Measurements from ENCODE around the gene NDUFA3. TPM values are rescaled to one million over a fixed set of nuclear protein-coding genes. Genes with fewer than 3 reads are reported as not detected.

NDUFA3 gene
- total and polyA plus RNA-seq, 2 experiments from 2014 or later = 13.9 to 285 TPM

DNA sequence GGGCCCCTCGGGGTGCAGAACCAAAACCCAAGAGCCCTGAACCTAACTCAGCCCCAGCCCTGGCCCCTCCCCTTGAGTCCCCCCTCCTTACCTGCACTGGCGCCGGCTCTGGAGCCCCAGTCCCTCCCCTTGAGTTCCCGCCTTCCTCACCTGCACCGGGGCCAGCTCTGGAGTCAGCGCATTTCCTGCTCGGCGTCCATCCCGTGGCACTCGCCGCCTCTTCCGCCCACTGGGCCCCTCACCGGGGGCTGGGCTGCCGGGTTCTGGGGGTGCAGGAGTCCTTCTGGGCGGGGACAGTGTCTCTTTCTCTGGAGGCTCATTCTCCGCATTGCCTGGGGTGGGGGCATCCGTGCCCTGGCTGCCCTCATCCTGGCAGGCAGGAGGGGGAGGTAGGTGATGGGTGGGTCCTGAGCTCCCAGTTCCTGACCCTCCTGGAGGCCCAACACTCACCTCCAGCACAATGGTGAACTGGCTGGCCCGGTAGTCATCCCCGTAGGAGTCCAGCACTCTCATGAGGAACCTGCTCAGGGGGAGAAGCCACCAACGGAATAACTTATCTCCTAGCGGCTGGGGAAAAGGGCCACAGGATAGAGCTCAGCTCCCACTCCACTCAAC, 5.3 kb downstream of the NDUFA3 start:
- Histone ChIP-seq H3K27ac (no peak overlapping the region), H3K4me1 (ENCODE audit: insufficient read depth) (peaks cover 3% of the 10 kb centered on the region), H3K79me2 (peaks cover 19% of the 10 kb centered on the region), H4K20me1 (ENCODE audit: insufficient read depth, poor library complexity, severe bottlenecking) (no peaks in the 10 kb centered on the region), H3K36me3 (replicated peaks; ENCODE audit: insufficient read depth, low read depth) (no peaks in the 10 kb centered on the region), H3K9me2 (replicated peaks; ENCODE audit: insufficient read depth) (no peaks in the 10 kb centered on the region), H3K4me2 (no peak overlapping the region), H3K9me3 (ENCODE audit: low read depth) (no peaks in the 10 kb centered on the region), H3K4me3 (no peak overlapping the region), H2AFZ (no peak overlapping the region), H3K27me3 (no peaks in the 10 kb centered on the region)
- WGBS (ENCODE audit: low lambda C conversion rate, missing lambda C conversion rate) = 92% methylated on average over 18 of the region's 21 CpGs
- TF ChIP-seq EZH2phosphoT487 (IDR thresholded peaks at IDR 0.05; ENCODE audit: low read depth, severe bottlenecking, unreplicated experiment) = no peak
- TF ChIP-seq CTCF (IDR thresholded peaks at IDR 0.05; ENCODE audit: poor library complexity) = no peak
- no peak for TF ChIP-seq EZH2 (IDR thresholded peaks at IDR 0.05; ENCODE audit: borderline replicate concordance)
- no peak for DNase-seq (ENCODE audit: low spot score)

DNA sequence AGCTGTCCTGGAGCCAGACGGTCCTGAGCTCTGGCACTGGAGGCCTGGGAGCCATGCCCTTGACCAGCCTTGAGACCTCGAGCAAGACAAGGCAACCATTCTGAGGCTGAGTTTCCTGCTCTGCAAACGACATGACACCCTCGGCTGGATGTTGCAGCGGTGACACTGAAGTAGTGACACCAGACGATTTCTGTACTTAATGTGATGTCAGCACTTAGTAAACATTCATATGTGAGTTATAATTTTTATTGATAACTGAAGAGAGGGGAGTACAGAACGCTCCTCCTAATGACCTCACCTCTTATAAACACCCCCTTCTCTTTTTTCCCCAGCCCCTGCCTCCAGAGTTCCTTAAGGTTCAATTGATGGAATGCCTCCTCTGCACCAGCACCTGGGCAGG, 5.8 kb downstream of the NDUFA3 start:
- H3K9me3 ChIP-seq (ENCODE audit: low read depth) = no peaks in the 10 kb centered on the region
- peaks cover 19% of the 10 kb centered on the region for H3K79me2 ChIP-seq
- no peak overlapping the region for H2AFZ ChIP-seq
- no peaks in the 10 kb centered on the region for H3K36me3 ChIP-seq (replicated peaks; ENCODE audit: insufficient read depth, low read depth)
- no peaks in the 10 kb centered on the region for H4K20me1 ChIP-seq (ENCODE audit: insufficient read depth, poor library complexity, severe bottlenecking)
- H3K4me1 ChIP-seq (ENCODE audit: insufficient read depth) = peaks cover 3% of the 10 kb centered on the region
- DNase-seq (ENCODE audit: low spot score) = no peak
- H3K27me3 ChIP-seq = no peaks in the 10 kb centered on the region
- no peaks in the 10 kb centered on the region for H3K9me2 ChIP-seq (replicated peaks; ENCODE audit: insufficient read depth)
- WGBS (ENCODE audit: low lambda C conversion rate, missing lambda C conversion rate) = 88% methylated on average over 7 of the region's 7 CpGs
- TF ChIP-seq EZH2phosphoT487 (IDR thresholded peaks at IDR 0.05; ENCODE audit: low read depth, severe bottlenecking, unreplicated experiment) = no peak
- TF ChIP-seq EZH2 (IDR thresholded peaks at IDR 0.05; ENCODE audit: borderline replicate concordance) = no peak
- no peak for TF ChIP-seq CTCF (IDR thresholded peaks at IDR 0.05; ENCODE audit: poor library complexity)
- no peak overlapping the region for H3K4me3 ChIP-seq
- H3K27ac ChIP-seq = no peak overlapping the region
- no peak overlapping the region for H3K4me2 ChIP-seq

DNA sequence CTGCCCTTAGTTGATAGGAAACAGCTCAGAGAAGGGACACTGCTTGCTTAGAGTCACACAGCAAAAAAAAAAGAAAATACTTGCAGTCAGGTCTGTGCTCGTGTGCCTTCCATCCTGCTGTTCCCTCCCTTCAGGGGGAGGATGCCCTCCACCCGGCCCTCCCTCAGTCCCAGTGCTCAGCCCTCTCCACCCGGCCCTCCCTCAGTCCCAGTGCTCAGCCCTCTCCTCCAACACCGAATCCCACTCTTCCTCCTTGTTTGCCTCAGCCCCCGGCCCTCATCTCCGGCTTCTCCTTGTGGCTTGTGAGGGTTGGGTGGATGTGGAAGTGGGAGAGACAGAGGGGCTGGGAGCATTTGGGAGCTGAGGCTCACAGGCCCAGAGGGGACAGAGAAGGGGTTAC, 7.0 kb downstream of the NDUFA3 start:
- no peak for DNase-seq (ENCODE audit: low spot score)
- H3K36me3 ChIP-seq (replicated peaks; ENCODE audit: insufficient read depth, low read depth) = no peaks in the 10 kb centered on the region
- WGBS (ENCODE audit: low lambda C conversion rate, missing lambda C conversion rate) = 77% methylated on average over 6 of the region's 6 CpGs
- no peaks in the 10 kb centered on the region for H3K27me3 ChIP-seq
- no peak overlapping the region for H3K4me2 ChIP-seq
- no peaks in the 10 kb centered on the region for H3K9me3 ChIP-seq (ENCODE audit: low read depth)
- H3K4me1 ChIP-seq (ENCODE audit: insufficient read depth) = no peaks in the 10 kb centered on the region
- H2AFZ ChIP-seq = no peak overlapping the region
- H3K9me2 ChIP-seq (replicated peaks; ENCODE audit: insufficient read depth) = no peaks in the 10 kb centered on the region
- peaks cover 20% of the 10 kb centered on the region for H3K79me2 ChIP-seq
- TF ChIP-seq EZH2 (IDR thresholded peaks at IDR 0.05; ENCODE audit: borderline replicate concordance) = no peak
- H3K4me3 ChIP-seq = no peak overlapping the region
- no peaks in the 10 kb centered on the region for H4K20me1 ChIP-seq (ENCODE audit: insufficient read depth, poor library complexity, severe bottlenecking)
- no peak overlapping the region for H3K27ac ChIP-seq

DNA sequence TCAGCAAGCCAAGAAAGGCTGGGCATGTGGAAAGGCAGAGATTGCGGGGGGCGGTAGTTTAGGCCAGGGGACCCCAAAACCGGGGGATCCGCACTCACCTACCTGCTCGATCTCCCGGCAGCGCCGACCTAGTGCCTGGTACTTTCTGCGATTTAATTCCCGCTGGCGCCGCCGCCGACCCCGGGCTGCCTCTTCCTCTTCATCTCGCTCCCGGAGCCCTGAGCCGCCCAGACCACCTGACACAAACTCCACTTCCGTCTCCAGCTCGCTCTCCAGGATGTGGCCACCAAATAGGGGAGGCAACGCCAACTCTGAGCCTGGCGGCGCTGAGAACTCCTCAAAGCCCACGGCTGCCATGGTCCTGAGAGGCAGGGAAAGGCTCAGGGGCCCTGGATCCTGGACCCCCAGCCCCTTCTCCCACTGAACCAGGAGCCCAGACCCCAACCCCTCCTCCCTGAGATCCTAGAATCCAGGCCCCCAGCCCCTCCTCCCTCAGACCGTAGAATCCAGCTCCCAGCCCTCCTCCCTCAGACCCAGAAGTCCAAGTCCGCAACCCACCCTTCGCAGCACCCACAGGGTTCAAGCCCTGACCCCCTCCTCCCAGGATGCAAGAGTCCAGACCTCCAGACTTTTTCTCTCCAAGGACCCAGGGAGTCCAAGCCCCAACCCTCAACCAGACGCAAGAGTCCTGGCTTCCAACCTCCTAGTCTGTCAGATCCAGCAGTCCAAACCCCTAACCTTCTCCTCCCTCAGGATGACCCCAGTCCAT, 11.9 kb downstream of the NDUFA3 start:
- Histone ChIP-seq H3K9me2 (replicated peaks; ENCODE audit: insufficient read depth) (no peaks in the 10 kb centered on the region), H3K4me2 (peak overlapping the region; percentile 87), H2AFZ (peak overlapping the region; percentile 67), H3K27me3 (no peaks in the 10 kb centered on the region), H3K4me3 (peak overlapping the region; percentile 78), H3K9me3 (ENCODE audit: low read depth) (no peaks in the 10 kb centered on the region), H3K36me3 (replicated peaks; ENCODE audit: insufficient read depth, low read depth) (no peaks in the 10 kb centered on the region), H3K4me1 (ENCODE audit: insufficient read depth) (no peaks in the 10 kb centered on the region), H4K20me1 (ENCODE audit: insufficient read depth, poor library complexity, severe bottlenecking) (no peaks in the 10 kb centered on the region), H3K27ac (no peak overlapping the region), H3K79me2 (peaks cover 33% of the 10 kb centered on the region)
- TF ChIP-seq CTCF (IDR thresholded peaks at IDR 0.05; ENCODE audit: poor library complexity) (no peak), EZH2 (IDR thresholded peaks at IDR 0.05; ENCODE audit: borderline replicate concordance) (no peak), EZH2phosphoT487 (IDR thresholded peaks at IDR 0.05; ENCODE audit: low read depth, severe bottlenecking, unreplicated experiment) (no peak)
- DNase-seq (ENCODE audit: low spot score) = peak; percentile 45
- 46% methylated on average over 23 of the region's 28 CpGs for WGBS (ENCODE audit: low lambda C conversion rate, missing lambda C conversion rate)

Measured in hepatocyte (in vitro differentiated cells).